ENCODE measurements around the gene ALKBH6. TPM values are rescaled to one million over a fixed set of nuclear protein-coding genes. Genes with fewer than 3 reads are reported as not detected.
A peak's percentile ranks its signal among the peaks of the same experiment; 100 is the strongest.

Gene ALKBH6
- total and polyA plus RNA-seq, 10 of the 15 experiments (the other 5 are each of a cell fraction or from before 2014, with no cell fraction given), result 1.2 to 56.5 (median 36.1) TPM

- ChIA-PET CTCF (interaction anchor here (0.9 to 1.7 kb wide), 2 partner anchors 12 to 44 kb away, joined by 5 to 6 read pairs; partner anchors contain the start of gene THAP8), POLR2A (interaction anchor here (1.5 kb wide), 1 partner anchor 13 kb away, joined by 5 read pairs; no protein-coding TSS in a partner anchor)
Measured at GRCh38 chr19:36009633-36010379, 4.2 kb downstream of the ALKBH6 start.

DNA sequence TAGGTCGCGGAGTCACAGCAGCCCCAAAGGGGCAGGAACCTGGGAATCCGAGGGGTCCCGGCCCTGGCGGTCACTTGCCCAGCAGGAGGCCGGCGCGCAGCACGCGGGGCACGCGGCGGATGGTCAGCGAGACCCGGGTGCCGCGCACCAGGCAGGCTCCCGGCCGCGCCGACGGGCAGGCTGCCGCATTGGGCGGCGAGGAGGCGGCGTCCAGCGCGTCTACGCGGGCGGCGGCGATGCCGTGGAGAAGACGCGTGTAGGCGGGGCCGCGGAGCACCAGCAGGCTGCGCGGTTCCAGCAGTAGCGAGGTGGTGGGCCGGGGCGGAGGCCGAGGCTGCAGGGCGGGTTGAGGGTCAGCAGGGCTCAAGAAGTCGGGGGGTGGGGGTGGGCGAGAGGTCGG lies 4.8 kb downstream of the ALKBH6 start:
- no peaks in the 10 kb centered on the region; the same call in 1 of the 2 replicates for H3K4me1 ChIP-seq (ENCODE audit: control insufficient read depth, insufficient read depth, low read length)
- in situ Hi-C loops (cut with MboI), result no loop called here
- H3K79me2 ChIP-seq (ENCODE audit: control insufficient read depth, insufficient read depth, low read length), result peaks cover 9% of the 10 kb centered on the region
- intact Hi-C loops (cut with micrococcal nuclease; ENCODE audit: unreplicated experiment), result no loop called here
- H4K20me1 ChIP-seq (ENCODE audit: control insufficient read depth, insufficient read depth), result no peaks in the 10 kb centered on the region
- ChIA-PET POLR2A (interaction anchor here (1.5 kb wide), 1 partner anchor 12 kb away, joined by 5 read pairs; no protein-coding TSS in a partner anchor), CTCF (interaction anchor here (1.7 kb wide), 1 partner anchor 11 kb away, joined by 6 read pairs; no protein-coding TSS in a partner anchor), RAD21 (ENCODE audit: unreplicated experiment) (no interaction called here), SMC1A (ENCODE audit: uncharacterized antibody, unreplicated experiment) (interaction anchor here (0.6 kb wide), 1 partner anchor 35 kb away, joined by 3 read pairs; no protein-coding TSS in a partner anchor)
- ATAC-seq, result peak; percentile 61
- no peak overlapping the region for H2AFZ ChIP-seq (ENCODE audit: control insufficient read depth, low read depth, low read length)
- peak overlapping the region; percentile 66; the same call in 1 of the 2 replicates for H3K4me2 ChIP-seq (ENCODE audit: control insufficient read depth, insufficient read depth)
- no peaks in the 10 kb centered on the region for H3K36me3 ChIP-seq (ENCODE audit: control insufficient read depth in 2 of 2, insufficient read depth in 2 of 2, low read length in 1 of 2)
- no peak for FAIRE-seq
- no peak for DNase-seq (ENCODE audit: low read depth, low spot score)
- H3K9ac ChIP-seq (ENCODE audit: control insufficient read depth, insufficient read depth, low read length), result no peak overlapping the region
- H3K27ac ChIP-seq (ENCODE audit: control insufficient read depth, insufficient read depth), result no peak overlapping the region
- peak overlapping the region; percentile 47; the same call in 1 of the 2 replicates for H3K4me3 ChIP-seq
- BruUV-seq (replicated peaks), result no TSS peak
- no peaks in the 10 kb centered on the region for H3K27me3 ChIP-seq (replicated peaks in 1 of 2; ENCODE audit: control insufficient read depth in 2 of 2, insufficient read depth in 2 of 2, low read length in 1 of 2)
- no peaks in the 10 kb centered on the region for H3K9me3 ChIP-seq (replicated peaks; ENCODE audit: control insufficient read depth, insufficient read depth, low read length)
- 7% methylated on average over 43 of the region's 50 CpGs for WGBS (ENCODE audit: insufficient coverage, insufficient replicate concordance, low lambda C conversion rate, missing lambda C conversion rate)
- peak; percentile 57 for TF ChIP-seq IKZF1 (conservative IDR thresholded peaks at IDR 0.05)
- TF ChIP-seq GATAD2B (conservative IDR thresholded peaks at IDR 0.05; ENCODE audit: low read depth), result peak; percentile 48; the same call in 1 of the 2 replicates
- TF ChIP-seq BHLHE40 (IDR thresholded peaks at IDR 0.05; ENCODE audit: borderline replicate concordance in 1 of 2, low read depth in 2 of 2, low read length in 1 of 2), result peak in 1 of 2 experiments; percentile 56; a peak in 2 of 4 replicates
- TF ChIP-seq, protein P1, sequence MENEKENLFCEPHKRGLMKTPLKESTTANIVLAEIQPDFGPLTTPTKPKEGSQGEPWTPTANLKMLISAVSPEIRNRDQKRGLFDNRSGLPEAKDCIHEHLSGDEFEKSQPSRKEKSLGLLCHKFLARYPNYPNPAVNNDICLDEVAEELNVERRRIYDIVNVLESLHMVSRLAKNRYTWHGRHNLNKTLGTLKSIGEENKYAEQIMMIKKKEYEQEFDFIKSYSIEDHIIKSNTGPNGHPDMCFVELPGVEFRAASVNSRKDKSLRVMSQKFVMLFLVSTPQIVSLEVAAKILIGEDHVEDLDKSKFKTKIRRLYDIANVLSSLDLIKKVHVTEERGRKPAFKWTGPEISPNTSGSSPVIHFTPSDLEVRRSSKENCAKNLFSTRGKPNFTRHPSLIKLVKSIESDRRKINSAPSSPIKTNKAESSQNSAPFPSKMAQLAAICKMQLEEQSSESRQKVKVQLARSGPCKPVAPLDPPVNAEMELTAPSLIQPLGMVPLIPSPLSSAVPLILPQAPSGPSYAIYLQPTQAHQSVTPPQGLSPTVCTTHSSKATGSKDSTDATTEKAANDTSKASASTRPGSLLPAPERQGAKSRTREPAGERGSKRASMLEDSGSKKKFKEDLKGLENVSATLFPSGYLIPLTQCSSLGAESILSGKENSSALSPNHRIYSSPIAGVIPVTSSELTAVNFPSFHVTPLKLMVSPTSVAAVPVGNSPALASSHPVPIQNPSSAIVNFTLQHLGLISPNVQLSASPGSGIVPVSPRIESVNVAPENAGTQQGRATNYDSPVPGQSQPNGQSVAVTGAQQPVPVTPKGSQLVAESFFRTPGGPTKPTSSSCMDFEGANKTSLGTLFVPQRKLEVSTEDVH (IDR thresholded peaks at IDR 0.05; ENCODE audit: low read depth, partially characterized antibody), result no peak
- no peak for TF ChIP-seq ATF7 (IDR thresholded peaks at IDR 0.05; ENCODE audit: low read depth)
- TF ChIP-seq FOS (IDR thresholded peaks at IDR 0.05; ENCODE audit: borderline replicate concordance, extremely low read depth, insufficient read length), result no peak
- TF ChIP-seq ZNF217 (IDR thresholded peaks at IDR 0.05), result no peak
- TF ChIP-seq ZSCAN29 (IDR thresholded peaks at IDR 0.05), result peak; percentile 99
- no peak for TF ChIP-seq MYB (IDR thresholded peaks at IDR 0.05; ENCODE audit: borderline replicate concordance, low read depth, low read length)
- peak; percentile 71 for TF ChIP-seq BACH1 (IDR thresholded peaks at IDR 0.05; ENCODE audit: borderline replicate concordance)
- no peak for TF ChIP-seq BCL11A (IDR thresholded peaks at IDR 0.05; ENCODE audit: low read depth, low read length)
- 0 out of 2 replicates have a peak, but pooled peaks have one; percentile 49 for TF ChIP-seq DPF2 (IDR thresholded peaks at IDR 0.05)

More at GRCh38 chr19:36009633-36010379, 4.2 kb downstream of the ALKBH6 start:
- Histone ChIP-seq H2AFZ (ENCODE audit: control insufficient read depth, low read depth, low read length) (no peak overlapping the region), H3K9me3 (replicated peaks; ENCODE audit: control insufficient read depth, insufficient read depth, low read length) (no peaks in the 10 kb centered on the region), H3K36me3 (ENCODE audit: control insufficient read depth in 2 of 2, insufficient read depth in 2 of 2, low read length in 1 of 2) (no peaks in the 10 kb centered on the region), H3K9ac (ENCODE audit: control insufficient read depth, insufficient read depth, low read length) (no peak overlapping the region), H3K79me2 (ENCODE audit: control insufficient read depth, insufficient read depth, low read length) (peaks cover 13% of the 10 kb centered on the region), H3K4me1 (ENCODE audit: control insufficient read depth, insufficient read depth, low read length) (no peaks in the 10 kb centered on the region; the same call in 1 of the 2 replicates), H3K27me3 (replicated peaks in 1 of 2; ENCODE audit: control insufficient read depth in 2 of 2, insufficient read depth in 2 of 2, low read length in 1 of 2) (no peaks in the 10 kb centered on the region), H4K20me1 (ENCODE audit: control insufficient read depth, insufficient read depth) (no peaks in the 10 kb centered on the region), H3K4me2 (ENCODE audit: control insufficient read depth, insufficient read depth) (peak overlapping the region; percentile 66; the same call in 1 of the 2 replicates), H3K27ac (ENCODE audit: control insufficient read depth, insufficient read depth) (no peak overlapping the region), H3K4me3 (peak overlapping the region; percentile 47; the same call in 1 of the 2 replicates)
- WGBS (ENCODE audit: insufficient coverage, insufficient replicate concordance, low lambda C conversion rate, missing lambda C conversion rate), result 60% methylated on average over 15 of the region's 15 CpGs
- ChIA-PET RAD21 (ENCODE audit: unreplicated experiment) (no interaction called here), SMC1A (ENCODE audit: uncharacterized antibody, unreplicated experiment) (interaction anchor here (0.6 kb wide), 1 partner anchor 34 kb away, joined by 3 read pairs; no protein-coding TSS in a partner anchor)
- DNase-seq (ENCODE audit: low read depth, low spot score) (no peak), FAIRE-seq (no peak), ATAC-seq (no peak)
- intact Hi-C loops (cut with micrococcal nuclease; ENCODE audit: unreplicated experiment) (loop anchor here (5.0 kb wide), 1 partner anchor 42 kb away; the partner anchor contains the start of genes THAP8 and WDR62), in situ Hi-C loops (cut with MboI) (no loop called here)
- no TSS peak for BruUV-seq (replicated peaks)
- TF ChIP-seq NRF1 (conservative IDR thresholded peaks at IDR 0.05; ENCODE audit: low read depth, low read length) (no peak), ASH2L (IDR thresholded peaks at IDR 0.05; ENCODE audit: borderline replicate concordance, low read depth) (no peak), MEF2B (IDR thresholded peaks at IDR 0.05; ENCODE audit: partially characterized antibody, poor library complexity, severe bottlenecking) (peak; percentile 44)
